ENCODE data around the gene MTA1. TPM values are rescaled to one million over a fixed set of nuclear protein-coding genes. Genes with fewer than 3 reads are reported as not detected.

The MTA1 gene
- total and polyA plus RNA-seq, 9 donors = 41.8 to 112 (median 83.1) TPM

DNA sequence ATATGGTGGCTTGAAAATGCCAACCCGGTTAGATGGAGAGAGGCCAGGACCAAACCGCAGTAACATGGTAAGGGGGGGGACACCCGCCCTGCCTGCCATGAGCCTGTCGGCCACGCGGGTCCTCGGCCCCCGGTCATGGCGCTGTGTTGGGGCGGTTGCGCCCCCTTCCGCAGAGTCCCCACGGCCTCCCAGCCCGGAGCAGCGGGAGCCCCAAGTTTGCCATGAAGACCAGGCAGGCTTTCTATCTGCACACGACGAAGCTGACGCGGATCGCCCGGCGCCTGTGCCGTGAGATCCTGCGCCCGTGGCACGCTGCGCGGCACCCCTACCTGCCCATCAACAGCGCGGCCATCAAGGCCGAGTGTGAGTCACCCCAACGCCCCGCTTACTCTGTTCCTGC lies 44.9 kb downstream of the MTA1 start:
- H3K27ac ChIP-seq (ENCODE audit: low read length) = no peak overlapping the region
- peaks cover 68% of the 10 kb centered on the region for H3K36me3 ChIP-seq (ENCODE audit: control insufficient read depth, insufficient read depth, low read length)
- peaks cover 50% of the 10 kb centered on the region for H3K4me1 ChIP-seq (ENCODE audit: control insufficient read depth, insufficient read depth, low read length)
- 89% methylated on average over 25 of the region's 33 CpGs for WGBS (ENCODE audit: insufficient coverage)
- no peak for DNase-seq
- no peaks in the 10 kb centered on the region for H3K9me3 ChIP-seq (replicated peaks; ENCODE audit: control insufficient read depth, low read depth, low read length)
- no peaks in the 10 kb centered on the region for H3K27me3 ChIP-seq (ENCODE audit: control insufficient read depth, insufficient read depth, low read length)
- no peak overlapping the region for H3K4me3 ChIP-seq (ENCODE audit: low read length)

DNA sequence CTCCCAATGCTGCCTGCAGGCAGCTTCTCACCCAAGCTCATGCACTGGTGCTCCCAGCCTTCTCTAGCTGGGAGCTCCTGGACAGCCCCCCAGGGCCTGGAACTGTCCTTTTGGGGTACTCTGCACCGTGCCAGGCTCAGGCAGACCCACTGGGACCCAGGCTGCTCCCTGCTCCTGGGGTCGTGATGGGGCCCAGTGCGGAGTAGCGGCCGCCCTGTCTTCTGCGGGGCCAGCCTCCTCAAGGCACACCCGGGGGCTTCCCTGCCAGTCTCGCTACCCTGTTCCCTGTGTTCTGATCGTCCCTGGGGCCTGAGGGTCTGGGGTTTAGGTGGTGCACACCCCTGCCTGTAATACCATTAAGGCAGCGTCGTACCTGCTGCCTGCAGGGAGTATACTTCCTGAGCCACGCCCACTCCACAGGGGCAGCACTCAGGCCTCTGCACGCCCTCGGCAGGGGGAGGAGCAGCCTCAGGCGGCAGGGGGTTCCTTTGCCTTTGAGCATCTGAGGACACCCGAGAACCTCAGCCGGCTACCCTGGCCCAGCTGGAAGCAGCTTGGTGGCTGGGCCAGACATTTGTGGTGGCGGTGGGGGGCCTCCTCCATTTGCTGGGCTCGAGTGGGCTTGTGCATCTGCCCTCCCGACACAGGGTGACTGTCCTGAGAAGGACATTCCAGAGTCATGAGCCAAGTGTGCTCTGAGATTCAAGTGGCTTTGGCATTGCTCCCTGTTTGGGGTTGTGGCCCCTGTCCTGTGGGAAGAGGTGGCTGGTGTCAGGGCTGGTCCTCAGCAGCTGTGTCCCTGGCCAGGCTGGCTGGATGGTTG lies 45.8 kb downstream of the MTA1 start:
- 54% methylated on average over 15 of the region's 20 CpGs for WGBS (ENCODE audit: insufficient coverage)
- peak; percentile 90 for DNase-seq
- peaks cover 57% of the 10 kb centered on the region for H3K4me1 ChIP-seq (ENCODE audit: control insufficient read depth, insufficient read depth, low read length)
- H3K9me3 ChIP-seq (replicated peaks; ENCODE audit: control insufficient read depth, low read depth, low read length) = no peaks in the 10 kb centered on the region
- no peaks in the 10 kb centered on the region for H3K27me3 ChIP-seq (ENCODE audit: control insufficient read depth, insufficient read depth, low read length)
- H3K4me3 ChIP-seq (ENCODE audit: low read length) = no peak overlapping the region
- peaks cover 74% of the 10 kb centered on the region for H3K36me3 ChIP-seq (ENCODE audit: control insufficient read depth, insufficient read depth, low read length)
- H3K27ac ChIP-seq (ENCODE audit: low read length) = peak overlapping the region; percentile 62

DNA sequence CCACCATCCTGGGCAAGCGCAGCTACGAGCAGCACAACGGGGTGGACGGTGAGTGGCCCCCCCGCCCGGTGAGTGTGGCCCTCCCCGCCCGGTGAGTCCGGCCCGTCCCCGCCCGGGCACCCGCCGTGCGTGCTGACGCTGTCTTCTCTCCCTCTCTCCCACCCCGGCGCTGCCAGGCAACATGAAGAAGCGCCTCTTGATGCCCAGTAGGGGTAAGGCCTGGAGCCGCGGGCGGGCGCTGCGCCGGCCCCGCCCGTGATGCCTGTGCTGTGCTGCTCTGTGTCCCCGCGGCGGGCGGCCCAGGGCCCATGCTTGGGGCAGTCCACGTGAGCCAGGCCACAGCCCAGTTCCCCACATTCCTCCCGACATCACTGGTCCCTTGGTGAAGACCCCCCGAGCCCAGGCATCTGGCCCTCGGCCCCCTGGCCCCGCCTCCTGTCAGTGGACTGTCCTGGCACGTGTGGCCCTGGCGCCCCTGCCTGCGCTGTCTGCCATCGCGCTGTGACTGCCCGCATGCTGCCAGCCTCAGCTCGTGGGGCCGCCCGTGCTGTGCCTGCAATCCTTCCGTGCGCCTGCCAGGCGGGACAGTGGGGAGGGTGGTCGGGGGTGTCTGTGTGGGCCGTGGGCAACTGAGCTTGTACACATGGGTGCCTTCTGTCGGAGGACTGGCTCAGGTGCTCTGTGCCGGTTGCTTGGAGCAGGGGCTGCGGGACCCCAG lies 47.1 kb downstream of the MTA1 start:
- Histone ChIP-seq H3K36me3 (ENCODE audit: control insufficient read depth, insufficient read depth, low read length) (peaks cover 66% of the 10 kb centered on the region), H3K27ac (ENCODE audit: low read length) (no peak overlapping the region), H3K4me1 (ENCODE audit: control insufficient read depth, insufficient read depth, low read length) (peaks cover 69% of the 10 kb centered on the region), H3K4me3 (ENCODE audit: low read length) (no peak overlapping the region), H3K9me3 (replicated peaks; ENCODE audit: control insufficient read depth, low read depth, low read length) (no peaks in the 10 kb centered on the region), H3K27me3 (ENCODE audit: control insufficient read depth, insufficient read depth, low read length) (no peaks in the 10 kb centered on the region)
- DNase-seq = no peak
- 90% methylated on average over 42 of the region's 53 CpGs for WGBS (ENCODE audit: insufficient coverage)

DNA sequence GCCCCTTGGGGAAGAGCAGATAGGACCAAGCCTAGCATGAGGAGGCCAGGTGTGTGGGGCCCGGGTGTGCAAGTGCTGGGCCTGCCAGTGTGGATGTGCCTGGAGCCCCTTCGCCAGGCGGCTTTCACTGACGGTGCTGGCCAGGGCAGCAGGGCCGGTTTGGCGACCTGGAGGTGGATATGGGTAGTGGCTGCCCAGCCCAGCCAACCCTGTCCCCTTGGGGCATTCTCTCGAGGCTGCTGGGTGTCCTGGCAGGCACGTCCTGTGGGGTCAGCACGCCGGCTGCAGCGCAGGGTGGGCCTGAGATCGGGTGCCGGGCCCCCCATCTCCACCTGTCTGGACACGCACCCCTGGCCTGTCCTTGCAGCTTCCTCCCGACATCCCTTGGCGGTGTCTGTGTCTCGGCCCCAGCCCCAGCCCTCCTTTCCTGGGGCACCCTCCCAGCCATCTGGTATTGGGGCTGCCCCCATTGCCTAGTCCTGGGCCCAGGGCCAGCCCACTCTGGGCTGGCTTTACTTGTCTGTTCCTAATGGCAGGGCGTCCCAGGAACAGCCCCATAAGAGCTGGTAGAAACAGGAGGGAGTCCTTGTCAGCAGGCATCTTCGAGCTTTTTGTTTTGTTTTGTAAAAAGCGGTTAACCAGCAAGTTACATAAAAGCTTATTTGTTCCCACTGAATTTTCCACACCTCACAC lies 47.8 kb downstream of the MTA1 start:
- Histone ChIP-seq H3K4me3 (ENCODE audit: low read length) (no peak overlapping the region), H3K4me1 (ENCODE audit: control insufficient read depth, insufficient read depth, low read length) (peaks cover 76% of the 10 kb centered on the region), H3K36me3 (ENCODE audit: control insufficient read depth, insufficient read depth, low read length) (peaks cover 65% of the 10 kb centered on the region), H3K9me3 (replicated peaks; ENCODE audit: control insufficient read depth, low read depth, low read length) (no peaks in the 10 kb centered on the region), H3K27me3 (ENCODE audit: control insufficient read depth, insufficient read depth, low read length) (no peaks in the 10 kb centered on the region), H3K27ac (ENCODE audit: low read length) (no peak overlapping the region)
- WGBS (ENCODE audit: insufficient coverage) = 78% methylated on average over 17 of the region's 20 CpGs
- no peak for DNase-seq

DNA sequence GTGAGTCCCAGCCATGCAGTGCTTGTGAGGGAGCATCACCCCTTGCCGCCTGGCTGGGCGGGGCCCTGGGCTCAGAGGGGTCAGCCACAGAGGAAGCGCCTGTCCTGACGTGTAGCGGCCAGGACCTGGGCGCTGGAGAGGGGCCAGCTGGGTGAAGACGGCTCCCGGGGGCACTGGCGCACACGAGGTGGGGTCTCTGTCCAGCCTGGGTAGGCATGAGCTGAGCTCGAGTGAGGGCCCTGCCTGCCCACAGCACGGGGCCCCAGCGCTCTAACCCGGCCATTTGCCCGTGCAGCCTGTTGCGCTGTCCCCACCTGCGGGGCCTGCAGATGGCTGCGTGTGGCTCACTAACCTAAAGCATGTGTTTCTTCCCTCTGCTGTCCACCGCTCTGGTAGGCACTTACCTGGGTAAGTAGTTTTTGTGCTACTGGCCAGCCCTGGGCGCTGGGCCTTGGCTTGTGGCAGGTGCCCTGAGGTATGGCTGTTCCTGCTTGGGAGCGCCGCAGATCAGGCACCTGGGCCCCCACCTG lies 48.4 kb downstream of the MTA1 start:
- Histone ChIP-seq H3K9me3 (replicated peaks; ENCODE audit: control insufficient read depth, low read depth, low read length) (no peaks in the 10 kb centered on the region), H3K27me3 (ENCODE audit: control insufficient read depth, insufficient read depth, low read length) (no peaks in the 10 kb centered on the region), H3K36me3 (ENCODE audit: control insufficient read depth, insufficient read depth, low read length) (peaks cover 65% of the 10 kb centered on the region), H3K27ac (ENCODE audit: low read length) (no peak overlapping the region), H3K4me3 (ENCODE audit: low read length) (no peak overlapping the region), H3K4me1 (ENCODE audit: control insufficient read depth, insufficient read depth, low read length) (peaks cover 82% of the 10 kb centered on the region)
- DNase-seq = no peak
- WGBS (ENCODE audit: insufficient coverage) = 89% methylated on average over 22 of the region's 22 CpGs

DNA sequence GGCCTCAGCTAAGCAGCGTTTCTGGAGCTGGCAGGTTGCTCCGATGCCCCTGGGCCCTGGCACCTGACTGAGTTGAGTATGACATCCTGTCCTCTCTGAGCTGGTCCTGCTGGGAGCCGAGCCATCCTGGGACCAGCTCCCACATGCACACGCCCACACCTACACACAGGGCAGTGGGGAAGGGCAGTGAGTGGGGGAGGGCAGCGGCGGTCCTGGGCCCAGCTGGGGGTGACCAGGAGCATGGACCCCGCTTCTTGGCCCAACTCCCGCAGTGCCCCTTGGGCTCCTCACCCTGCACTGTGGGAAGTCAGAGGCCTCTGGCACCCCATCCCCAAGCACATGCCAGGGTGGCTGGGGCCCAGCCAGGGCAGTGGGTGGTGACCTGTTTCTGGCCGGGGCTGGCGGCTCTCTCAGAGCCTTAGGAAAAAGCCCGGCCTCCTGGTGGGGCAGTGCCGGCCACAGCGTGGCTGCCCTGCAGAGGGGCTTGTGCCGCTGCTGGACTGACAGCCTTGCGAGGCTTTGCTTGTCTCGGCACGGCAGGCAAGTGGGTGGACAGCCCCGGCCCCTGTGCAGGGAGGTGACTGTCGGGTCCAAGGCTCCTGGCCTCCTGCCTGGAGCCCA lies 49.1 kb downstream of the MTA1 start:
- H3K9me3 ChIP-seq (replicated peaks; ENCODE audit: control insufficient read depth, low read depth, low read length) = no peaks in the 10 kb centered on the region
- 56% methylated on average over 14 of the region's 19 CpGs for WGBS (ENCODE audit: insufficient coverage)
- H3K27ac ChIP-seq (ENCODE audit: low read length) = no peak overlapping the region
- no peaks in the 10 kb centered on the region for H3K27me3 ChIP-seq (ENCODE audit: control insufficient read depth, insufficient read depth, low read length)
- H3K4me1 ChIP-seq (ENCODE audit: control insufficient read depth, insufficient read depth, low read length) = peaks cover 89% of the 10 kb centered on the region
- peaks cover 58% of the 10 kb centered on the region for H3K36me3 ChIP-seq (ENCODE audit: control insufficient read depth, insufficient read depth, low read length)
- no peak overlapping the region for H3K4me3 ChIP-seq (ENCODE audit: low read length)
- DNase-seq = no peak

DNA sequence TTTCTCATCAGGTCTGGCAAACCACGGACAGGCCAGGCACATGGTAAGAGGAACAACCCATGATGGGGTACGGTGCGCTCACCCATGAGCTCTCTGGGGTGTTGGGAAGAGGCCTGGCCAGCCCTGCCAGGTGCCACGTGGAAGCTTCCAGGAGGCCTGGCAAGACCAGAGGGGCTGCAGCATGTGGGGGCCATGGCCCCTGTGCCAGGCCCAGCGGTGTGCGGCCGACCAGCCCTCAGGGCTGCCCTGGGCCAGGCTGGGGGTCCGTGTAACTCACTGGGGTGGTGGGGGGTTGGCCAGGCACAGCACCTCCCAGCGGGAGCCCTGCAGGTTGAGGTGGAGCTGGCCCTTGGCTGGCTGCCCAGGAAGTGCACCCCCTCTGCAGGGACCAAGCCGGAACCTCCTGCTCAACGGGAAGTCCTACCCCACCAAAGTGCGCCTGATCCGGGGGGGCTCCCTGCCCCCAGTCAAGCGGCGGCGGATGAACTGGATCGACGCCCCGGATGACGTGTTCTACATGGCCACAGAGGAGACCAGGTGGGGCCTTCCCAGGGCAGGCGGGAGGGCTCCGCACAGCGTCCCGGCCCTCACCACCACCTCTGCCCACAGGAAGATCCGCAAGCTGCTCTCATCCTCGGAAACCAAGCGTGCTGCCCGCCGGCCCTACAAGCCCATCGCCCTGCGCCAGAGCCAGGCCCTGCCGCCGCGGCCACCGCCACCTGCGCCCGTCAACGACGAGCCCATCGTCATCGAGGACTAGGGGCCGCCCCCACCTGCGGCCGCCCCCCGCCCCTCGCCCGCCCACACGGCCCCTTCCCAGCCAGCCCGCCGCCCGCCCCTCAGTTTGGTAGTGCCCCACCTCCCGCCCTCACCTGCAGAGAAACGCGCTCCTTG lies 50.1 kb downstream of the MTA1 start:
- no peaks in the 10 kb centered on the region for H3K9me3 ChIP-seq (replicated peaks; ENCODE audit: control insufficient read depth, low read depth, low read length)
- H3K36me3 ChIP-seq (ENCODE audit: control insufficient read depth, insufficient read depth, low read length) = peaks cover 49% of the 10 kb centered on the region
- no peak overlapping the region for H3K4me3 ChIP-seq (ENCODE audit: low read length)
- DNase-seq = no peak
- no peak overlapping the region for H3K27ac ChIP-seq (ENCODE audit: low read length)
- H3K27me3 ChIP-seq (ENCODE audit: control insufficient read depth, insufficient read depth, low read length) = no peaks in the 10 kb centered on the region
- 74% methylated on average over 37 of the region's 54 CpGs for WGBS (ENCODE audit: insufficient coverage)
- peaks cover 87% of the 10 kb centered on the region for H3K4me1 ChIP-seq (ENCODE audit: control insufficient read depth, insufficient read depth, low read length)

DNA sequence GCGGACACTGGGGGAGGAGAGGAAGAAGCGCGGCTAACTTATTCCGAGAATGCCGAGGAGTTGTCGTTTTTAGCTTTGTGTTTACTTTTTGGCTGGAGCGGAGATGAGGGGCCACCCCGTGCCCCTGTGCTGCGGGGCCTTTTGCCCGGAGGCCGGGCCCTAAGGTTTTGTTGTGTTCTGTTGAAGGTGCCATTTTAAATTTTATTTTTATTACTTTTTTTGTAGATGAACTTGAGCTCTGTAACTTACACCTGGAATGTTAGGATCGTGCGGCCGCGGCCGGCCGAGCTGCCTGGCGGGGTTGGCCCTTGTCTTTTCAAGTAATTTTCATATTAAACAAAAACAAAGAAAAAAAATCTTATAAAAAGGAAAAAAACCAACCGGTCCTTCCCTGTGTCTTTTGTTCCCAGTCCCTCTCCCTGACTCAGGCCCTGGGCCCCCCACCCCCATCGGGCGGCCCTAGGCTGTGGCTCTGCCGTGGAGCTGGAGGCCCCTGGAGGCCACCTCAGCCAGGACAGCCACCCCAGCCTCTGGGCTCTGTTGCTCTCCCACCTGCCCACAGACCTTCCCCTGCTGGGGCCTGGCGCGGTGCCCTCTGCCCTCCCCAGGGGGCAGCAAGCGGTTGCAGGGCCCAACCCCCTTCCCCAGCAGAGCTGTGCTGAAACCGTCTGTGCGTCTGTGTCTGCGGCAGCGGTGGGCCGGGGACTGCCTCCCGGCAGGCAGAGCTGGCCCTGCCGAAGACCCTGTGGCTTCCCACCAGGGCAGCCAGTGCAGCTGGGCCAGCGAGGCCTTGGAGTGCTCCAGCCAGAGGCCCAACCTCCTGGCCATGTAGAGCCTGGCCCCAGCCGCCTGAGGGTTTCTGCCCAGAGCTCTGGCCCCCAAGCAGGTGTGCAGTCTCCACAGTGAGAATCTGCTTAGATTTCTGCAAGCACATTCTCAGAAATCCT lies 51.0 kb downstream of the MTA1 start:
- Histone ChIP-seq H3K36me3 (ENCODE audit: control insufficient read depth, insufficient read depth, low read length) (peaks cover 40% of the 10 kb centered on the region), H3K9me3 (replicated peaks; ENCODE audit: control insufficient read depth, low read depth, low read length) (no peaks in the 10 kb centered on the region), H3K4me3 (ENCODE audit: low read length) (no peak overlapping the region), H3K27me3 (ENCODE audit: control insufficient read depth, insufficient read depth, low read length) (no peaks in the 10 kb centered on the region), H3K27ac (ENCODE audit: low read length) (peak overlapping the region; percentile 42), H3K4me1 (ENCODE audit: control insufficient read depth, insufficient read depth, low read length) (peaks cover 83% of the 10 kb centered on the region)
- WGBS (ENCODE audit: insufficient coverage) = 47% methylated on average over 18 of the region's 34 CpGs
- no peak for DNase-seq
